ENCODE results near the gene CNTNAP4.

Gene CNTNAP4

GRCh38 chr16:76396977-76397376 is 119.8 kb downstream of the CNTNAP4 start:
- DNase-seq (ENCODE audit: low spot score), result no peak

GRCh38 chr16:76409706-76410105 is 132.5 kb downstream of the CNTNAP4 start:
- DNase-seq (ENCODE audit: low spot score), result no peak

GRCh38 chr16:76421571-76421970 is 144.4 kb downstream of the CNTNAP4 start:
- DNase-seq (ENCODE audit: low spot score), result no peak

- no peak for DNase-seq (ENCODE audit: low spot score)
Measured at GRCh38 chr16:76428858-76429257, 151.7 kb downstream of the CNTNAP4 start.

GRCh38 chr16:76441391-76441790 is 164.2 kb downstream of the CNTNAP4 start:
- DNase-seq (ENCODE audit: low spot score), result no peak

GRCh38 chr16:76441876-76442275 is 164.7 kb downstream of the CNTNAP4 start:
- DNase-seq (ENCODE audit: low spot score), result no peak

- no peak for DNase-seq (ENCODE audit: low spot score)
Measured at GRCh38 chr16:76443973-76444372, 166.8 kb downstream of the CNTNAP4 start.

- no peak for DNase-seq (ENCODE audit: low spot score)
Measured at GRCh38 chr16:76444832-76445231, 167.6 kb downstream of the CNTNAP4 start.

GRCh38 chr16:76445815-76446214 is 168.6 kb downstream of the CNTNAP4 start:
- DNase-seq (ENCODE audit: low spot score), result no peak

GRCh38 chr16:76446251-76446650 is 169.1 kb downstream of the CNTNAP4 start:
- no peak for DNase-seq (ENCODE audit: low spot score)

- DNase-seq (ENCODE audit: low spot score), result no peak
Measured at GRCh38 chr16:76450890-76451289, 173.7 kb downstream of the CNTNAP4 start.

GRCh38 chr16:76455257-76455656 is 178.1 kb downstream of the CNTNAP4 start:
- no peak for DNase-seq (ENCODE audit: low spot score)

GRCh38 chr16:76456016-76456415 is 178.8 kb downstream of the CNTNAP4 start:
- no peak for DNase-seq (ENCODE audit: low spot score)

- no peak for DNase-seq (ENCODE audit: low spot score)
Measured at GRCh38 chr16:76459111-76459510, 181.9 kb downstream of the CNTNAP4 start.

- no peak for DNase-seq (ENCODE audit: low spot score)
Measured at GRCh38 chr16:76461836-76462235, 184.6 kb downstream of the CNTNAP4 start.

GRCh38 chr16:76464955-76465620 is 187.9 kb downstream of the CNTNAP4 start:
- DNase-seq (ENCODE audit: low spot score), result no peak

- DNase-seq (ENCODE audit: low spot score), result no peak
Measured at GRCh38 chr16:76466871-76467270, 189.7 kb downstream of the CNTNAP4 start.

- no peak for DNase-seq (ENCODE audit: low spot score)
Measured at GRCh38 chr16:76474048-76474447, 196.8 kb downstream of the CNTNAP4 start.

- DNase-seq (ENCODE audit: low spot score), result no peak
Measured at GRCh38 chr16:76478105-76478504, 200.9 kb downstream of the CNTNAP4 start.

- no peak for DNase-seq (ENCODE audit: low spot score)
Measured at GRCh38 chr16:76483307-76483909, 206.2 kb downstream of the CNTNAP4 start.

- no peak for DNase-seq (ENCODE audit: low spot score)
Measured at GRCh38 chr16:76484020-76484419, 206.8 kb downstream of the CNTNAP4 start.

- no peak for DNase-seq (ENCODE audit: low spot score)
Measured at GRCh38 chr16:76486740-76487139, 209.5 kb downstream of the CNTNAP4 start.

- no peak for DNase-seq (ENCODE audit: low spot score)
Measured at GRCh38 chr16:76487411-76488064, 210.3 kb downstream of the CNTNAP4 start.

GRCh38 chr16:76488065-76488417 is 210.8 kb downstream of the CNTNAP4 start:
- DNase-seq (ENCODE audit: low spot score), result no peak
